ENCODE data around the gene HAUS7.

Gene HAUS7

DNA sequence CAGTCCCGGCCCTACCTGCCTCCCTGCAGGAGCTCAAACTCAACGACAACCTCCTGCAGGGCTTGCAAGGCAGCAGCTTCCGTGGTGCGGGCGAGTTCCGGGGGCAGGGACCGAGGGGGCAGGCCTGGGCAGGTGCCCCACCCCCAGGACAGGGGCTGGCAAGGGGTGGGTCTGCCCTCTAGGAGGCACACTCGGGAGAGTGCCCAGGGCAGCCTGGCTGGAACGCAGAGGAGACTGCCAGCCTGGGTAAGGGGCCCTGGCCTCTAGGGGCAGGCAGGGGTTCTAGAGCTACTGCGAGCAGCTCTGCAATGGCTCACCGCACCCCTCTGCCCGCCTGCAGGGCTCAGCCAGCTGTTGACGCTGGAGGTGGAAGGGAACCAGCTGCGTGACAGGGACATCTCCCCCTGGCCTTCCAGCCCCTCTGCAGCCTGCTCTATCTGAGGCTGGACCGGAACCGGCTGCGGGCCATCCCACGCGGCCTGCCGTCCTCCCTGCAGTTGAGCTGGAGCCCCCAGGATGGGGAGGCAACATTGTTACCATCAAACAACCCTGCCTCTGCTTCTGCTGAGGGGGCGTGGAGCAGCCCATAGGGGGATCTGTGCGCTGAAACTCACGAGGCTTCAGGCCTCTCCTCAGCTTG lies 12.1 kb upstream of the HAUS7 start:
- H3K27ac ChIP-seq: peak overlapping the region; percentile 90
- ChIA-PET POLR2A (ENCODE audit: low non-redundant PET) (no interaction called here), CTCF (no interaction called here)
- DNase-seq (ENCODE audit: low spot score): no peak
- TF ChIP-seq, protein P1, sequence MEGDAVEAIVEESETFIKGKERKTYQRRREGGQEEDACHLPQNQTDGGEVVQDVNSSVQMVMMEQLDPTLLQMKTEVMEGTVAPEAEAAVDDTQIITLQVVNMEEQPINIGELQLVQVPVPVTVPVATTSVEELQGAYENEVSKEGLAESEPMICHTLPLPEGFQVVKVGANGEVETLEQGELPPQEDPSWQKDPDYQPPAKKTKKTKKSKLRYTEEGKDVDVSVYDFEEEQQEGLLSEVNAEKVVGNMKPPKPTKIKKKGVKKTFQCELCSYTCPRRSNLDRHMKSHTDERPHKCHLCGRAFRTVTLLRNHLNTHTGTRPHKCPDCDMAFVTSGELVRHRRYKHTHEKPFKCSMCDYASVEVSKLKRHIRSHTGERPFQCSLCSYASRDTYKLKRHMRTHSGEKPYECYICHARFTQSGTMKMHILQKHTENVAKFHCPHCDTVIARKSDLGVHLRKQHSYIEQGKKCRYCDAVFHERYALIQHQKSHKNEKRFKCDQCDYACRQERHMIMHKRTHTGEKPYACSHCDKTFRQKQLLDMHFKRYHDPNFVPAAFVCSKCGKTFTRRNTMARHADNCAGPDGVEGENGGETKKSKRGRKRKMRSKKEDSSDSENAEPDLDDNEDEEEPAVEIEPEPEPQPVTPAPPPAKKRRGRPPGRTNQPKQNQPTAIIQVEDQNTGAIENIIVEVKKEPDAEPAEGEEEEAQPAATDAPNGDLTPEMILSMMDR (conservative IDR thresholded peaks at IDR 0.05; ENCODE audit: low read depth): no peak

DNA sequence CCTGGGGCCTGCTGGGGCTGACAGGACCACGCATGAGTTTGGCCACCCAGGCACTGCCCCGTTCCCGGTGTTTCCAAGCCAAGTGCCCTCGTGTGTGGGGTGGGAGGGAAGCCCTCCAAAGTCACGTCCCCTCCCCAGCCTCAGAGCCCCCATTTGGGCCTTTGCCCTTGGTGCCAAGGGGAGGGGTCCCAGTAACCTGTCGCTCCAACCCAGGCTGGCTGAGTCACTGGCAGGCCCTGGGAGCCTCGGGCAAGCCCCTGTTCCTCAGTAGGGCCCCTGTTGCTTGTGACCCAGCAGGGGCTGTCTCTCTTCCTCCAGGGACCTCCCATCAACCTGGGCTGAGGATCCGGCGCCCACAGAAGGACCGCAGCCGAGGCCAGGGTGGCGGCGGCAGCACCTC lies 10.7 kb upstream of the HAUS7 start:
- DNase-seq (ENCODE audit: low spot score): no peak
- POLR2A ChIA-PET (ENCODE audit: low non-redundant PET): no interaction called here
- H3K27ac ChIP-seq: peak overlapping the region; percentile 90
- TF ChIP-seq, protein P1 (conservative IDR thresholded peaks at IDR 0.05; ENCODE audit: low read depth): no peak
- CTCF ChIA-PET: no interaction called here

DNA sequence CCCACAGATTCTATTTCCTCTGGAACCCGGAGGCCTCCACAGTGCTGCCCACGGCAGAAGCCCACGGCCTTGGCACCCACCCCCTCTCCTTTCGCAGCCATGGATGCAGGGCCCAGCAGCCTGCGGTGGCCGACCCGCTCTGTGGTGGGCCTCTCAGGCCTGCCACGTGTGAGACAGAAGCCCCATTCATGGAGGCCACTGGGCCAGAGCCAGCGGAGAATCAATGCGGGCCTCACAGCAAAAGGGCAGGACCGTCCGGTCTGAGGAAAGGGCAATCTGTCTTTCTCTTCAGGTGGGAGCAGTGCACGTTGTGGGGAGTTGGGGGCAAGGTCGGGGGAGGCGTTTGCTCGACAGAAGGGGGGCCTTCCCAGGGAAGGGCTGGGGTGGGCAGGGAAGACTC lies 8.4 kb upstream of the HAUS7 start:
- TF ChIP-seq, protein P1 (conservative IDR thresholded peaks at IDR 0.05; ENCODE audit: low read depth): no peak
- H3K27ac ChIP-seq: peak overlapping the region; percentile 90
- CTCF ChIA-PET: interaction anchor here (1.0 kb wide), 1 partner anchor 8 kb away, joined by 3 read pairs; no protein-coding TSS in a partner anchor
- DNase-seq (ENCODE audit: low spot score): no peak
- POLR2A ChIA-PET (ENCODE audit: low non-redundant PET): no interaction called here

DNA sequence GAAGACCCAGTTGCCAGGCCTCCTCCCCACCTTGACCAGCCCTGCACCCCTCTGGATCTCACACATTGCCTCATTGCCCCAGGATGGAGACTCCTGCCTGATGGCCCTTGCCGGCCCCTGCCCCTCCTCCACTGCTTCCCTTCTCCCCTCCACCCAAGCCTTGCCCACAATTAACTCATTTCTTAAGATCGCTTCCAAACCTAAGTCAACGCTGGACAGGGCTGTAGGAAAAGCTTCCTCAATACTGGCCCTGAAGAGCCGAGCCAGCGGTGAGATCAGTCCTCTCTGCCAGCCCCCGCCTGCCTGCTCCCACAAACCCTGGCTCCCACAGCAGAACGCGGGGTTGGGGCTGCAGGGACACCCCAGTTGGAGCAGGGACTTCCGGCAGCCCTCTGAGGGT lies 7.5 kb upstream of the HAUS7 start:
- peak overlapping the region; percentile 90 for H3K27ac ChIP-seq
- CTCF ChIA-PET: no interaction called here
- no peak for DNase-seq (ENCODE audit: low spot score)
- POLR2A ChIA-PET (ENCODE audit: low non-redundant PET): no interaction called here
- TF ChIP-seq, protein P1 (conservative IDR thresholded peaks at IDR 0.05; ENCODE audit: low read depth): no peak

DNA sequence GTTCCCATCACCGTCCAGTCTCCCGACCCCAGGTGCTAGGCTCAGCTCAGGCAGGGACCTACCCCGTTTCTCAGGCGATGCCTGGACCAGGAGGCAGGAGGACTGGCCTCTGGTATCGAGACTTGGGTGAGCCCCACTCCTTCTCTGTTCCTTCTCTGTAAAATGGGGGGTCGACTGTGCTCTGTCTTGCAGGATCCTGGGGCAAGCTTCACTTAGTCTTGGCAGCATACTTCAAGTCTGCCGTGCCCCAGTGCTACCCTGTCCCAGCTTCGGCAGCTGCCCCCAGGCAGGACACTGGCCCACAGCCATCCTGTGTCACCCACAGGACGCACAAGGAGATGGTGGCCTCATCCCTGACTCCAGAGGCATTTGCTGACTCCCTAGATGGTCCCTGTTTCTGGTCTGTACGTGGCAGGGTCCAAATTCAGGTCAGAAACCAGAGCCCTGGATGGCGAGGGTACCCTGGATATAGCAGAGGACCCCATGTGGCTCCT lies 7.0 kb upstream of the HAUS7 start:
- DNase-seq (ENCODE audit: low spot score): no peak
- ChIA-PET POLR2A (ENCODE audit: low non-redundant PET) (no interaction called here), CTCF (no interaction called here)
- H3K27ac ChIP-seq: peak overlapping the region; percentile 90
- TF ChIP-seq, protein P1 (conservative IDR thresholded peaks at IDR 0.05; ENCODE audit: low read depth): no peak

DNA sequence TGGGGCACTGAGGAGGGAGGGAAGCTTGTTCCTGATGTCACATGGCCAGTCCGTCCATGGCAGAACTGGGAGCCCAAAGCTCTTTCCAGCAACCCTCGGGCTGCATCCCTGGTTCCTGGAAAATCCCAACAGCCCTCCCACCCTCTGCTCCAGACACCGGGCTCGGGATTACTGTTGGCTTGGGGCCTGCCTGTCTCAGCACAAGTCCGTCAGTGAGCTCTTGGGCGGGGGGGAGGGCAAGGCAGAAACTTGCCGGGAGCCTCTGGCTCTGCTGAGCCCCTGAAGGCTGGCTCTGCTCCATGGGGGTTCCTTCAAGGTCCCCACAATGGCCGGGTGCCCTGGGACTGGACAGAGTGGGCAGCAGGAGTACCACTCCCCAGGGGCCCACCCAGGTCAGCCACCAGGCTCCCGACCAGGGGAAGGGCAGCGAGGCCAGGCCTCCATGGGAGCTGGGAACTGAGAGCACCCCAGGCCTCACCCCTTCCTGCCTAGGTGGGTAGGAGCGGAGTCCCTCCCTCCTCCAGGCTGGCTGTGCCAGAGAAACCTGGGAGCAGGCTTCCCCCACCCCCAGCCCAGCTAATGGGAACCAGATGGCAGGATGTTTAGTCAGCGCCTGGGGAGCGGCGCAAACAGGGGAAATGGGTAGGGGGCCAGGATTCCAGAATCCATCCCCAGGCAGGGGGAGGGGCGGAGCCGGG lies 6.4 kb upstream of the HAUS7 start:
- TF ChIP-seq, protein P1 (conservative IDR thresholded peaks at IDR 0.05; ENCODE audit: low read depth): no peak
- POLR2A ChIA-PET (ENCODE audit: low non-redundant PET): no interaction called here

More for the DNA sequence above, 6.4 kb upstream of the HAUS7 start:
- CTCF ChIA-PET: interaction anchor here (0.6 to 0.7 kb wide), 2 partner anchors 30 to 544 kb away, joined by 3 to 4 read pairs; no protein-coding TSS in a partner anchor
- H3K27ac ChIP-seq: peak overlapping the region; percentile 90
- DNase-seq (ENCODE audit: low spot score): peak; percentile 26

Data from RWPE1 (cell line).